Cardiac fibroblast (primary cell): Measurements from ENCODE around the gene CANT1.
"Not testable (repeated sequence)": the region's sequence is repeated elsewhere in the genome, so short reads cannot be mapped to it uniquely, and the experiment has no call there.

Experiments
- DNase-seq, 2 donors: peaks; one replicate each; pipeline versions ENCODE4 v3.0.0 to v3.0.0-alpha.2; 2010; ENCODE audit warnings: low read depth in 2 of 2
- H3K4me3 ChIP-seq, 2 donors: replicated peaks in 1 of 2; 1 replicate in 1 of 2; 2 replicates in 1 of 2; pipeline ENCODE4 v1.5.1; 2011; ENCODE audit warnings: low read depth in 2 of 2, low read length in 2 of 2, mild to moderate bottlenecking in 2 of 2, moderate library complexity in 1 of 2
- TF ChIP-seq, protein P1 (sequence below): IDR thresholded peaks from one replicate; pipeline ENCODE4 v1.5.1; 2011; ENCODE audit warnings: low read depth, mild to moderate bottlenecking, low read length, inconsistent platforms

The CANT1 gene

DNA sequence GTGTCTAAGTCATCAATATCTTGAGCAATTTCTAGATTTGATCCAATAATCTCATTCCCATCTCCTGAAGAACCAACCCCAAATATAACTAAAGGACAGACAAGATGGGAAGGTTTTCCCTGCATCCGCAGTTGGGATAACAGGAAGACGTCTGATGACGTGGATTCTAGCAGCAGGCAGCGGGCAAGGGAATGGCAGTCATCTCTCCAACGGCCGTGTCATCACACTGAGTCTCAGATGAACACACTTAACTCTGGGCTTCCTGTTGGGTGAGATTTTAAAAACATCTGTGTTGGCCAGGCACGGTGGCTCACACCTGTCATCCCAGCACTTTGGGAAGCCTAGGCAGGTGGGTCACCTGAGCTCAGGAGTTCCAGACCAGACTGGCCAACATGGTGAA is 63.4 kb downstream of the CANT1 start:
- H3K4me3 ChIP-seq, result no peak overlapping the region
- no peak for DNase-seq
- TF ChIP-seq, protein P1, sequence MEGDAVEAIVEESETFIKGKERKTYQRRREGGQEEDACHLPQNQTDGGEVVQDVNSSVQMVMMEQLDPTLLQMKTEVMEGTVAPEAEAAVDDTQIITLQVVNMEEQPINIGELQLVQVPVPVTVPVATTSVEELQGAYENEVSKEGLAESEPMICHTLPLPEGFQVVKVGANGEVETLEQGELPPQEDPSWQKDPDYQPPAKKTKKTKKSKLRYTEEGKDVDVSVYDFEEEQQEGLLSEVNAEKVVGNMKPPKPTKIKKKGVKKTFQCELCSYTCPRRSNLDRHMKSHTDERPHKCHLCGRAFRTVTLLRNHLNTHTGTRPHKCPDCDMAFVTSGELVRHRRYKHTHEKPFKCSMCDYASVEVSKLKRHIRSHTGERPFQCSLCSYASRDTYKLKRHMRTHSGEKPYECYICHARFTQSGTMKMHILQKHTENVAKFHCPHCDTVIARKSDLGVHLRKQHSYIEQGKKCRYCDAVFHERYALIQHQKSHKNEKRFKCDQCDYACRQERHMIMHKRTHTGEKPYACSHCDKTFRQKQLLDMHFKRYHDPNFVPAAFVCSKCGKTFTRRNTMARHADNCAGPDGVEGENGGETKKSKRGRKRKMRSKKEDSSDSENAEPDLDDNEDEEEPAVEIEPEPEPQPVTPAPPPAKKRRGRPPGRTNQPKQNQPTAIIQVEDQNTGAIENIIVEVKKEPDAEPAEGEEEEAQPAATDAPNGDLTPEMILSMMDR, result no peak

DNA sequence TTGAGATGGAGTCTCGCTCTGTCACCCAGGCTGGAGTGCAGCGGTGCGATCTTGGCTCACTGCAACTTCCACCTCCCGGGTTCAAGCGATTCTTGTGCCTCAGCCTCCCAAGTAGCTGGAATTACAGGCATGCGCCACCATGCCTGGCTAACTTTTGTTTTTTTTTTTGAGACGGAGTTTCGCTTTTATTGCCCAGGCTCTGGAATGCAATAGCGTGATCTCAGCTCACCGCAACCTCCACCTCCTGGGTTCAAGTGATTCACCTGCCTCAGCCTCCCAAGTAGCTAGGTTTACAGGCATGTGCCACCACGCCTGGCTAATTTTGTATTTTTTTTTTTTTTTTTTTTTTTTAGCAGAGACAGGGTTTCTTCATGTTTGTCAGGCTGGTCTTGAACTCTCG is 64.1 kb downstream of the CANT1 start:
- not testable (repeated sequence) for H3K4me3 ChIP-seq, DNase-seq

DNA sequence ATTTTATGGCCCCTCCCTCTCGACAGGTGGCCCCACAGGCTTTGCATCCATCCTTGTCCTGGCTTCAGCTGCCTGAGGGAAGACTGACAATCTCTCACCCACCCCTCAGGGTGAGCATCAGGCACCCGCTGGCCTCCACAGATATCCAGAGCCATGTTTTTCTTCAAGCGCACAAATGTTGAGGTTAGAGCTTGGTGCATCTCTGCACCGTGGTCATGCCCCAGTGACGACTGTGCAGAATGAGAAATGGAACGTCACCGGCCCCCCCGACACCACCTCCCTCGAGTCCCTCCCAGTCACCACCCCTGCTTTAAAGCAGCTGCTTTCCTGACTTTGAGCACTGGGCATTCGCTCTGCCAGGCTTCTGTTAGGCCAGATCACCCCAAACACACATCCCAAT is 64.6 kb downstream of the CANT1 start:
- no peak for DNase-seq
- no peak overlapping the region for H3K4me3 ChIP-seq
- TF ChIP-seq, protein P1, result no peak

DNA sequence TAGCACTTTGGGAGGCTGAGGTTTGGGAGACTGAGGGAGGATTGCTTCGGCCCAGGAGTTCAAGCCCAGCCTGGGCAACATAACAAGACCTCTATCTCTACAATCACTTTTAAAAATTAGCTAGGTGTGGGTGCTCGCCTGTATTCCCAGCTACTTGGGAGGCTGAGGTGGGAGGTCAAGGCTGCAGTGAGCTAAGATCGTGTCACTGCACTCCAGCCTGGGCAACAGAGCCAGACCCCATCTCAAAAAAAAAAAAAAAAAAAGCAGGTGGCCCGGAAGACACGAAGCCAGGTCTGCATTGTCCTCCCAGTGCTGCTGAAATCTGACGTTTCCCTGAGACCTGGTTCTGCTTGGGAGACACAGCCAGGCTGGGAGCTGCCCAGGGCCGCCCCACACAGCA is 65.5 kb downstream of the CANT1 start:
- DNase-seq, result no peak
- TF ChIP-seq, protein P1, result no peak
- H3K4me3 ChIP-seq, result no peak overlapping the region
